HUES48 (cell line): Measurements from ENCODE around the gene NBPF14.
"Not testable (repeated sequence)": the region's sequence is repeated elsewhere in the genome, so short reads cannot be mapped to it uniquely, and the experiment has no call there.

ENCODE experiments used
- H3K27ac ChIP-seq: one replicate; pipeline ENCODE4 v1.7.0; 2013; ENCODE audit warnings: low read depth, low read length, inconsistent platforms
- H3K27me3 ChIP-seq: 2 replicates; pipeline ENCODE4 v1.6.1; 2013; ENCODE audit warnings: mild to moderate bottlenecking, low read length; ENCODE audit not compliant: control insufficient read depth, insufficient read depth
- H3K36me3 ChIP-seq: 2 replicates; pipeline ENCODE4 v1.6.1; 2013; ENCODE audit warnings: low read length; ENCODE audit not compliant: control insufficient read depth, insufficient read depth
- H3K4me1 ChIP-seq: 2 replicates; pipeline ENCODE4 v1.6.1; 2013; ENCODE audit warnings: mild to moderate bottlenecking, low read length; ENCODE audit not compliant: control insufficient read depth, insufficient read depth
- H3K4me3 ChIP-seq: 2 replicates; pipeline ENCODE4 v1.5.1; 2013; ENCODE audit warnings: mild to moderate bottlenecking, low read depth, low read length
- H3K9ac ChIP-seq: 2 replicates; pipeline ENCODE4 v1.6.1; 2013; ENCODE audit warnings: mild to moderate bottlenecking, low read depth, low read length, moderate library complexity
- H3K9me3 ChIP-seq: 2 replicates; pipeline ENCODE4 v1.6.1; 2013; ENCODE audit warnings: low read length; ENCODE audit not compliant: control insufficient read depth, insufficient read depth

The NBPF14 gene

GRCh38 chr1:148595911-148596310 lies at the start of gene NBPF14:
Gene NBPF14, minus strand, starts transcription at chr1:148596011. Its CDS starts 294 bp downstream, at chr1:148595717.
- not testable (repeated sequence) for H3K9ac ChIP-seq, H3K4me3 ChIP-seq, H3K4me1 ChIP-seq, H3K9me3 ChIP-seq, H3K27ac ChIP-seq, H3K36me3 ChIP-seq, H3K27me3 ChIP-seq

GRCh38 chr1:148625451-148625850 lies 29.6 kb upstream of the NBPF14 start:
- not testable (repeated sequence) for H3K9me3 ChIP-seq, H3K9ac ChIP-seq, H3K27me3 ChIP-seq, H3K4me1 ChIP-seq, H3K4me3 ChIP-seq, H3K36me3 ChIP-seq, H3K27ac ChIP-seq

GRCh38 chr1:148618216-148618615 lies 22.4 kb upstream of the NBPF14 start:
- not testable (repeated sequence) for H3K36me3 ChIP-seq, H3K9me3 ChIP-seq, H3K4me1 ChIP-seq, H3K27me3 ChIP-seq, H3K27ac ChIP-seq, H3K9ac ChIP-seq, H3K4me3 ChIP-seq

GRCh38 chr1:148605266-148605665 lies 9.5 kb upstream of the NBPF14 start:
- not testable (repeated sequence) for H3K9ac ChIP-seq

GRCh38 chr1:148595360-148595759 lies 451 bp downstream of the NBPF14 start:
- H3K27me3 ChIP-seq, H3K9me3 ChIP-seq, H3K4me3 ChIP-seq, H3K27ac ChIP-seq, H3K9ac ChIP-seq, H3K4me1 ChIP-seq, H3K36me3 ChIP-seq: not testable (repeated sequence)

More at GRCh38 chr1:148605266-148605665, 9.5 kb upstream of the NBPF14 start:
- H3K27ac ChIP-seq, H3K27me3 ChIP-seq, H3K4me1 ChIP-seq, H3K9me3 ChIP-seq, H3K36me3 ChIP-seq, H3K4me3 ChIP-seq: not testable (repeated sequence)

- not testable (repeated sequence) for H3K4me3 ChIP-seq, H3K9ac ChIP-seq, H3K27ac ChIP-seq, H3K27me3 ChIP-seq, H3K9me3 ChIP-seq, H3K36me3 ChIP-seq, H3K4me1 ChIP-seq
These were observed 4.7 kb downstream of the NBPF14 start for GRCh38 chr1:148591098-148591497.

- H3K9me3 ChIP-seq, H3K36me3 ChIP-seq, H3K9ac ChIP-seq, H3K4me3 ChIP-seq, H3K27me3 ChIP-seq, H3K4me1 ChIP-seq, H3K27ac ChIP-seq: not testable (repeated sequence)
These were observed 63.7 kb downstream of the NBPF14 start for GRCh38 chr1:148532158-148532557.

- not testable (repeated sequence) for H3K27me3 ChIP-seq, H3K4me1 ChIP-seq, H3K9me3 ChIP-seq, H3K36me3 ChIP-seq, H3K27ac ChIP-seq, H3K9ac ChIP-seq
- peak overlapping the region; percentile 37; the same call in 1 of the 2 replicates for H3K4me3 ChIP-seq
These were observed 66.7 kb downstream of the NBPF14 start for GRCh38 chr1:148529101-148529567.

- H3K4me3 ChIP-seq, H3K36me3 ChIP-seq, H3K9me3 ChIP-seq, H3K27ac ChIP-seq, H3K9ac ChIP-seq, H3K27me3 ChIP-seq, H3K4me1 ChIP-seq: not testable (repeated sequence)
These were observed 67.2 kb downstream of the NBPF14 start for GRCh38 chr1:148528591-148528990.

- not testable (repeated sequence) for H3K27me3 ChIP-seq, H3K4me1 ChIP-seq
These were observed 69.2 kb downstream of the NBPF14 start for GRCh38 chr1:148526587-148526986.

GRCh38 chr1:148523205-148524144 lies 72.3 kb downstream of the NBPF14 start:
- H3K27ac ChIP-seq, H3K9ac ChIP-seq, H3K4me3 ChIP-seq, H3K9me3 ChIP-seq, H3K36me3 ChIP-seq, H3K27me3 ChIP-seq, H3K4me1 ChIP-seq: not testable (repeated sequence)

More at GRCh38 chr1:148526587-148526986, 69.2 kb downstream of the NBPF14 start:
- not testable (repeated sequence) for H3K36me3 ChIP-seq, H3K27ac ChIP-seq, H3K4me3 ChIP-seq, H3K9ac ChIP-seq, H3K9me3 ChIP-seq
